ACC112 (cell line): ENCODE data around the gene KBTBD8.

Experiments
- H2AFZ ChIP-seq: fragments of 200-600 bp; sonication (generic); one replicate; pipeline ENCODE4 v1.6.0; 2017; ENCODE audit warnings: antibody characterized with exemption, low read length; ENCODE audit not compliant: unreplicated experiment
- H3K27ac ChIP-seq: fragments of 200-600 bp; sonication (generic); 2 replicates; pipeline ENCODE4 v1.5.1; 2014; ENCODE audit warnings: low read depth, mild to moderate bottlenecking, antibody characterized with exemption, low read length, moderate library complexity
- H3K27me3 ChIP-seq: fragments of 200-600 bp; sonication (generic); 2 replicates; pipeline ENCODE4 v1.6.1; 2014; ENCODE audit warnings: mild to moderate bottlenecking, antibody characterized with exemption, low read length, moderate library complexity, mixed read lengths; ENCODE audit not compliant: insufficient read depth
- H3K36me3 ChIP-seq: fragments of 200-600 bp; sonication (generic); 2 replicates; pipeline ENCODE4 v1.6.1; 2016; ENCODE audit warnings: mild to moderate bottlenecking, antibody characterized with exemption, low read length, moderate library complexity, mixed read lengths; ENCODE audit not compliant: insufficient read depth
- H3K4me1 ChIP-seq: fragments of 200-600 bp; sonication (generic); one replicate; pipeline ENCODE4 v1.6.1; 2016; ENCODE audit warnings: low read length, mixed read lengths; ENCODE audit not compliant: insufficient read depth, unreplicated experiment, control insufficient read depth
- H3K4me3 ChIP-seq: fragments of 200-600 bp; sonication (generic); 2 replicates; pipeline ENCODE4 v1.5.1; 2014; ENCODE audit warnings: mild to moderate bottlenecking, low read depth, low read length
- H3K79me2 ChIP-seq: fragments of 200-600 bp; sonication (generic); one replicate; pipeline ENCODE4 v1.6.0; 2016; ENCODE audit warnings: low read length; ENCODE audit not compliant: control insufficient read depth, unreplicated experiment, insufficient read depth

KBTBD8 gene

GRCh38 chr3:67033079-67033478 lies 35.0 kb downstream of the KBTBD8 start:
- Histone ChIP-seq H3K27me3 (no peaks in the 10 kb centered on the region), H3K4me3 (no peak overlapping the region), H3K4me1 (no peaks in the 10 kb centered on the region), H3K79me2 (no peaks in the 10 kb centered on the region), H3K36me3 (no peaks in the 10 kb centered on the region), H2AFZ (no peak overlapping the region), H3K27ac (no peak overlapping the region)

DNA sequence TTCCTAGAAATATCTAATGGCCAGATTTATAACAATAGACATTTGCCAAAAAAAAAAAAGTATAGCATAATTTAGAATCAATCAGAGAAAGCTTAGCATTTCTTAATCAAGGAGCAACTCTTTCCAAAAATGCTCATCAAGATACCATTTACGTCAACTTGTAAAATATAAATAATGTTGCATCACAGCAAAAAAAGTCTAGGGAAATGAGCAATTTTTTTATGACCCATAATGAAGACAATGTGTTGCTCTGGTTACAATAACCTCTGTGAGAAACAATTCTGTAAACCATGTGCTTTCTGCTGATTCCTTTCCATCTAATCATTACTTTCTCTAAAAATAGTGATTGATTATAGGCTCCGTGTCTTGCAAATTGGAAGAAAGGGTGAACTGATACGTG lies 36.3 kb downstream of the KBTBD8 start:
- Histone ChIP-seq H3K36me3 (no peaks in the 10 kb centered on the region), H3K27me3 (no peaks in the 10 kb centered on the region), H3K4me1 (no peaks in the 10 kb centered on the region)

DNA sequence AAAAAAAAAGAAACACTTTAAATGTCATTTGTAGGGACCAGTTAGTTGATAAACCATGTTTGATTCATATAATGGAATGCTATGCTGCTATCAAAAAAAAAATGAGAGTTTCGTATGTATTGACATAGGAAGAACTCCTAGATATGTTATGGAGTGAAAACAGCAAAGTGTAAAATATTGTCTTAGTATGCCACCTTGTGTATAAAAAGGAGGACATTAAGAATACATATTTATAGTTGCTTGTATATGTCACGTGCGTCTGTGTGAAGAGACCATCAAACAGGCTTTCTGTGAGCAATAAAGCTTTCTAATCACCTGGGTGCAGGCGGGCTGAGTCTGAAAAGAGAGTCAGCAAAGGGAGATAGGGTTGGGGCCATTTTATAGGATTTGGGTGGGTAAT lies 39.5 kb downstream of the KBTBD8 start:
- no peaks in the 10 kb centered on the region for H3K79me2 ChIP-seq
- no peak overlapping the region for H2AFZ ChIP-seq
- H3K27me3 ChIP-seq: no peaks in the 10 kb centered on the region

More for the DNA sequence above, 36.3 kb downstream of the KBTBD8 start:
- H3K27ac ChIP-seq: no peak overlapping the region
- H3K4me3 ChIP-seq: no peak overlapping the region
- H3K79me2 ChIP-seq: no peaks in the 10 kb centered on the region
- H2AFZ ChIP-seq: no peak overlapping the region

GRCh38 chr3:67044295-67044694 lies 46.2 kb downstream of the KBTBD8 start:
- no peaks in the 10 kb centered on the region for H3K79me2 ChIP-seq
- peaks cover 10% of the 10 kb centered on the region for H3K4me1 ChIP-seq
- no peak overlapping the region for H3K27ac ChIP-seq
- H2AFZ ChIP-seq: peak overlapping the region; percentile 29
- no peaks in the 10 kb centered on the region for H3K27me3 ChIP-seq
- no peaks in the 10 kb centered on the region for H3K36me3 ChIP-seq
- no peak overlapping the region for H3K4me3 ChIP-seq

More for the DNA sequence above, 39.5 kb downstream of the KBTBD8 start:
- Histone ChIP-seq H3K36me3 (no peaks in the 10 kb centered on the region), H3K4me1 (no peaks in the 10 kb centered on the region), H3K27ac (no peak overlapping the region), H3K4me3 (no peak overlapping the region)

DNA sequence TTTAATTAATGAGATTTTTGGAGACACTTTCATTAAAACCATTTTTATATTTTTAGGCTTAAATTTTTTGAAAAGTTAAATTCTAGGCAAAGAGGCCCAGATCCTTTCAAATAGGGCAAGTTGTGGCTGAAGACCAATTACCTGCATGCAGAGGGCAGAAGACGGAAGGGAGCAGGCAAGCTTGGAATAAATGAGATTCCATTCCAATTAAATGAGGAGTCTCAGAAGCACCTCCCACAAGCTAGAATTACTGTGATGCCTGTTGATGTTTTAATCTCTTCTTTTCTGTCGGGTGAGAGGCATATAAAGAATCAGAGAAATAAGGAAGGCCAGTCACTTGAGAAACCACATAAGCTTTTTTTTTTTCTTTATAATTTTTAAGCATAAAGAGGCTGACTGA lies 46.8 kb downstream of the KBTBD8 start:
- H3K4me3 ChIP-seq: no peak overlapping the region
- no peaks in the 10 kb centered on the region for H3K36me3 ChIP-seq
- no peak overlapping the region for H2AFZ ChIP-seq
- H3K79me2 ChIP-seq: no peaks in the 10 kb centered on the region
- no peak overlapping the region for H3K27ac ChIP-seq
- peaks cover 10% of the 10 kb centered on the region for H3K4me1 ChIP-seq
- no peaks in the 10 kb centered on the region for H3K27me3 ChIP-seq

GRCh38 chr3:67045711-67046465 lies 47.8 kb downstream of the KBTBD8 start:
- H2AFZ ChIP-seq: no peak overlapping the region
- H3K27me3 ChIP-seq: no peaks in the 10 kb centered on the region
- H3K79me2 ChIP-seq: no peaks in the 10 kb centered on the region
- no peak overlapping the region for H3K27ac ChIP-seq
- no peak overlapping the region for H3K4me3 ChIP-seq
- H3K4me1 ChIP-seq: peaks cover 10% of the 10 kb centered on the region
- no peaks in the 10 kb centered on the region for H3K36me3 ChIP-seq

- H2AFZ ChIP-seq: no peak overlapping the region
- no peak overlapping the region for H3K27ac ChIP-seq
- no peaks in the 10 kb centered on the region for H3K36me3 ChIP-seq
- no peak overlapping the region for H3K4me3 ChIP-seq
- no peaks in the 10 kb centered on the region for H3K79me2 ChIP-seq
- no peaks in the 10 kb centered on the region for H3K27me3 ChIP-seq
- peaks cover 10% of the 10 kb centered on the region for H3K4me1 ChIP-seq
Measured at GRCh38 chr3:67047051-67047450, 48.9 kb downstream of the KBTBD8 start.

DNA sequence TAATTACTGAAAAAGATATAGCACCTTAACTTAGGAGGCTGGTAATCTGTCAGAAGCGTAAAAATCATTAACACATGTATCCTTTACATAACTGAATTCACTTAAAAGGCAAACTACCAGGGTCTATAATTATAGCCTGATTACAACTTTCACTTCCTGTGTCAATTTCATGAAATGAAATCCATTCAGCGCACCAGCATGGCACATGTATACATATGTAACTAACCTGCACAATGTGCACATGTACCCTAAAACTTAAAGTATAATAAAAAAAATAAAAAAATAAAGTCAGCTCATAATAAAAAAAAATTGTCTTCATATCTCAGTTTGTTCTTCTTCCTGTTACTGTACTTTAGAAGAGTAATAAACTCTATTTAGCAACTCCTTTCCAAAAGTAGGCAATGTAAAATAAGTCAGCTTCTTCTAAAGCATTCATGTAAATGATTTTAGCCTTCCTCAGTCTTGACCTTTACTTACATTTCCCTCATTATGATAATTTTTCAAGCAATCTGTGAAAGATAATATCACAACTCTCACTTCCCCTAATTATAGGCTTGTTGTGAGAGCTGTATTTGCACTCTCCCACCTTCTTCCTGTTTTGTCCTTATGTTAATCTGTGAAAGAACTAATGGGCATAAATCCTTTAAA lies 50.1 kb downstream of the KBTBD8 start:
- H3K27ac ChIP-seq: no peak overlapping the region
- H3K27me3 ChIP-seq: no peaks in the 10 kb centered on the region
- no peaks in the 10 kb centered on the region for H3K36me3 ChIP-seq
- no peak overlapping the region for H2AFZ ChIP-seq
- no peak overlapping the region for H3K4me3 ChIP-seq
- H3K4me1 ChIP-seq: peaks cover 10% of the 10 kb centered on the region
- H3K79me2 ChIP-seq: no peaks in the 10 kb centered on the region

- Histone ChIP-seq H3K4me3 (no peak overlapping the region), H3K27ac (no peak overlapping the region), H3K27me3 (no peaks in the 10 kb centered on the region), H3K4me1 (peaks cover 10% of the 10 kb centered on the region), H2AFZ (no peak overlapping the region), H3K79me2 (no peaks in the 10 kb centered on the region), H3K36me3 (no peaks in the 10 kb centered on the region)
Measured at GRCh38 chr3:67048715-67049074, 50.6 kb downstream of the KBTBD8 start.

- H2AFZ ChIP-seq: no peak overlapping the region
Measured at GRCh38 chr3:67059443-67059842, 61.3 kb downstream of the KBTBD8 start.

More at GRCh38 chr3:67059443-67059842, 61.3 kb downstream of the KBTBD8 start:
- Histone ChIP-seq H3K4me3 (no peak overlapping the region), H3K36me3 (no peaks in the 10 kb centered on the region), H3K4me1 (no peaks in the 10 kb centered on the region), H3K27me3 (peaks cover 22% of the 10 kb centered on the region; the same call in 1 of the 2 replicates), H3K79me2 (no peaks in the 10 kb centered on the region), H3K27ac (no peak overlapping the region)
